H1 (cell line): ENCODE data around the gene TPSG1. TPM values are rescaled to one million over a fixed set of nuclear protein-coding genes. Genes with fewer than 3 reads are reported as not detected.
"Not testable (repeated sequence)": the region's sequence is repeated elsewhere in the genome, so short reads cannot be mapped to it uniquely, and the experiment has no call there.

Experiments used
- CTCF ChIA-PET: fragments of 300-600 bp; sonication (Branson Sonifier 250); formaldehyde crosslinking; loops from one replicate; lab custom pipeline; 2021; ENCODE audit not compliant: partially characterized antibody; lab: Charles Lee
- POLR2A ChIA-PET: fragments of 300-600 bp; sonication (Branson Sonifier 250); formaldehyde crosslinking; loops from one replicate; lab custom pipeline; 2021; ENCODE audit warnings: inconsistent platforms; ENCODE audit not compliant: partially characterized antibody; lab: Charles Lee
- DNase-seq, 2 experiments: peaks; one replicate each; pipeline versions ENCODE4 v3.0.0 to v3.0.0-alpha.2; 2010 to 2022; ENCODE audit warnings: low spot score in 2 of 2, low read depth in 1 of 2, mixed read lengths in 1 of 2
- FAIRE-seq: peaks from 2 replicates; lab custom pipeline; 2011; peaks lifted over from hg19 to GRCh38; lab: Jason Lieb, UNC
- H2AFZ ChIP-seq: 2 replicates; pipeline ENCODE4 v1.8.1; 2012; ENCODE audit warnings: low read length, inconsistent platforms
- H2AK5ac ChIP-seq: 2 replicates; pipeline ENCODE4 v1.6.1; 2013; ENCODE audit warnings: low read depth, low read length
- H2BK120ac ChIP-seq: replicated peaks from 2 replicates; pipeline ENCODE3; 2013; ENCODE audit warnings: low read depth, low read length, inconsistent platforms
- H2BK12ac ChIP-seq: 2 replicates; pipeline ENCODE4 v1.6.1; 2013; ENCODE audit warnings: low read depth, low read length
- H2BK15ac ChIP-seq: 2 replicates; pipeline ENCODE4 v1.6.1; 2013; ENCODE audit warnings: low read length
- H2BK20ac ChIP-seq: 2 replicates; pipeline ENCODE4 v1.6.1; 2013; ENCODE audit warnings: low read length
- H2BK5ac ChIP-seq: 2 replicates; pipeline ENCODE4 v1.6.1; 2013; ENCODE audit warnings: low read depth, low read length
- H3K14ac ChIP-seq: 2 replicates; pipeline ENCODE4 v1.6.1; 2013; ENCODE audit warnings: inconsistent platforms; ENCODE audit not compliant: insufficient read length
- H3K18ac ChIP-seq: 2 replicates; pipeline ENCODE4 v1.6.1; 2013; ENCODE audit warnings: low read length; ENCODE audit errors: extremely low read depth
- H3K23ac ChIP-seq: 2 replicates; pipeline ENCODE4 v1.6.1; 2013; ENCODE audit warnings: inconsistent platforms; ENCODE audit not compliant: insufficient read length
- H3K23me2 ChIP-seq: 2 replicates; pipeline ENCODE4 v1.6.1; 2013; ENCODE audit warnings: low read depth, low read length
- H3K27ac ChIP-seq: 2 replicates; pipeline ENCODE4 v1.6.1; 2011; ENCODE audit warnings: low read depth, low read length, inconsistent platforms
- H3K27me3 ChIP-seq, 4 experiments: replicated peaks in 1 of 4; 1 replicate in 1 of 4; 2 replicates in 3 of 4; pipeline versions ENCODE4 v1.6.1 to v1.8.1; 2011 to 2013; ENCODE audit warnings: low read length in 3 of 4, mild to moderate bottlenecking in 3 of 4, inconsistent platforms in 2 of 4, mixed read lengths in 2 of 4, moderate library complexity in 1 of 4; ENCODE audit not compliant: control insufficient read depth in 3 of 4, insufficient read depth in 3 of 4; ENCODE audit errors: extremely low read depth in 1 of 4
- H3K36me3 ChIP-seq, 4 experiments: 2 replicates each; pipeline versions ENCODE4 v1.6.1 to v1.8.1; 2011 to 2013; ENCODE audit warnings: mild to moderate bottlenecking in 4 of 4, low read length in 3 of 4, moderate library complexity in 2 of 4, control low read depth in 1 of 4, inconsistent platforms in 1 of 4; ENCODE audit not compliant: insufficient read depth in 4 of 4, control insufficient read depth in 2 of 4
- H3K4ac ChIP-seq: replicated peaks from 2 replicates; pipeline ENCODE3; 2013; ENCODE audit warnings: low read length, low read depth, mixed read lengths, inconsistent platforms; ENCODE audit not compliant: insufficient read length
- H3K4me1 ChIP-seq, 4 experiments: replicated peaks in 1 of 4; 1 replicate in 1 of 4; 2 replicates in 3 of 4; pipeline versions ENCODE4 v1.6.1 to v1.8.1; 2011 to 2013; ENCODE audit warnings: low read length in 3 of 4, inconsistent platforms in 2 of 4, mixed read lengths in 1 of 4; ENCODE audit not compliant: insufficient read depth in 4 of 4, control insufficient read depth in 3 of 4
- H3K4me2 ChIP-seq, 2 experiments: 2 replicates each; pipeline versions ENCODE4 v1.6.1 to v1.8.1; 2011 to 2013; ENCODE audit warnings: low read depth in 2 of 2, low read length in 2 of 2, control low read depth in 1 of 2, inconsistent platforms in 1 of 2, mild to moderate bottlenecking in 1 of 2; ENCODE audit not compliant: insufficient read depth in 1 of 2
- H3K4me3 ChIP-seq, 4 experiments: fragments of 200-600, 300-600 bp in 1 of 4; sonication (generic), shearing (Covaris generic), sonication (Bioruptor Twin) in 1 of 4; 2 replicates each; pipeline versions ENCODE4 v1.5.1 to v1.8.1; 2011 to 2016; ENCODE audit warnings: low read length in 4 of 4, low read depth in 3 of 4, control low read depth in 2 of 4, inconsistent platforms in 2 of 4, mild to moderate bottlenecking in 2 of 4, mixed read lengths in 1 of 4, moderate library complexity in 1 of 4; ENCODE audit not compliant: insufficient read depth in 2 of 4; ENCODE audit errors: extremely low read depth in 1 of 4
- H3K56ac ChIP-seq: replicated peaks from 2 replicates; pipeline ENCODE3; 2013; ENCODE audit warnings: low read depth, mild to moderate bottlenecking, mixed read lengths, low read length, inconsistent platforms; ENCODE audit not compliant: insufficient read length
- H3K79me1 ChIP-seq: 2 replicates; pipeline ENCODE4 v1.6.1; 2013; ENCODE audit warnings: low read depth, low read length, control low read depth
- H3K79me2 ChIP-seq, 2 experiments: 2 replicates each; pipeline versions ENCODE4 v1.6.1 to v1.8.1; 2012 to 2013; ENCODE audit warnings: low read length in 2 of 2, mild to moderate bottlenecking in 2 of 2, inconsistent platforms in 1 of 2; ENCODE audit not compliant: insufficient read depth in 2 of 2, control insufficient read depth in 1 of 2
- H3K9ac ChIP-seq, 4 experiments: replicated peaks in 1 of 4; 1 replicate in 1 of 4; 2 replicates in 3 of 4; pipeline versions ENCODE4 v1.6.1 to v1.8.1; 2011 to 2013; ENCODE audit warnings: low read depth in 3 of 4, low read length in 3 of 4, control low read depth in 2 of 4, mild to moderate bottlenecking in 2 of 4, moderate library complexity in 2 of 4, inconsistent platforms in 1 of 4; ENCODE audit errors: extremely low read depth in 1 of 4
- H3K9me3 ChIP-seq, 2 experiments: 2 replicates each; pipeline versions ENCODE4 v1.6.1 to v1.8.1; 2012 to 2013; ENCODE audit warnings: mild to moderate bottlenecking in 2 of 2, moderate library complexity in 2 of 2, control low read depth in 1 of 2, inconsistent platforms in 1 of 2, low read depth in 1 of 2, low read length in 1 of 2, mixed read lengths in 1 of 2; ENCODE audit not compliant: insufficient read depth in 2 of 2
- H4K20me1 ChIP-seq, 2 experiments: replicated peaks in 1 of 2; 2 replicates each; pipeline versions ENCODE3 to v1.8.1; 2011 to 2013; ENCODE audit warnings: inconsistent platforms in 2 of 2, low read length in 2 of 2, mild to moderate bottlenecking in 1 of 2; ENCODE audit not compliant: insufficient read depth in 2 of 2, control insufficient read depth in 1 of 2
- H4K5ac ChIP-seq: 2 replicates; pipeline ENCODE4 v1.6.1; 2013; ENCODE audit warnings: low read length, low read depth, mixed read lengths, inconsistent platforms; ENCODE audit not compliant: insufficient read length
- H4K8ac ChIP-seq: 2 replicates; pipeline ENCODE4 v1.8.0; 2013; ENCODE audit warnings: mild to moderate bottlenecking, moderate library complexity, low read length, inconsistent platforms; ENCODE audit not compliant: insufficient read depth; ENCODE audit errors: extremely low read depth
- H4K91ac ChIP-seq: replicated peaks from 2 replicates; pipeline ENCODE3; 2013; ENCODE audit warnings: low read length, mixed read lengths, inconsistent platforms; ENCODE audit not compliant: insufficient read length
- WGBS, 2 experiments: shearing (Covaris generic) in 1 of 2; methylation state at CpG; one replicate each; pipeline versions ENCODE4 v1.1.6 to v1.1.7; 2013 to 2015; ENCODE audit warnings: low lambda C conversion rate in 2 of 2, mixed read lengths in 2 of 2, inconsistent platforms in 1 of 2, low coverage in 1 of 2, missing lambda C conversion rate in 1 of 2; ENCODE audit not compliant: insufficient replicate concordance in 2 of 2, insufficient coverage in 1 of 2, insufficient read length in 1 of 2; ENCODE audit errors: extremely low coverage in 1 of 2, missing lambda C conversion rate in 1 of 2; 5-methylcytosine and 5-hydroxymethylcytosine counted together
- polyA plus RNA-seq, 7 experiments: library from polyadenylated mRNA; depleted of rRNA in 3 of 7; stranded (reverse) in 5 of 7; unstranded in 2 of 7; fragments of >200 nt in 5 of 7; fragments of 200-250 nt in 2 of 7; gene quantifications; 1 replicate in 5 of 7; 2 replicates in 1 of 7; 4 replicates in 1 of 7; pipeline versions ENCODE4 v1.2.1 to v1.2.3, GENCODE V29; 2011 to 2013; ENCODE audit warnings: missing spikeins in 2 of 7, mixed read lengths in 2 of 7
- total RNA-seq: library from RNA; stranded (reverse); fragmentation: NEBNext Ultra II Directional; extraction: Animal tissue kit (Norgen Biotek cat#: 25700); gene quantifications from 2 replicates; pipeline ENCODE4 v1.2.1, GENCODE V29; 2021

TPSG1 gene
- total and polyA plus RNA-seq, 2 of the 8 experiments (the other 6 are each of a cell fraction or from before 2014, with no cell fraction given) = not detected

DNA sequence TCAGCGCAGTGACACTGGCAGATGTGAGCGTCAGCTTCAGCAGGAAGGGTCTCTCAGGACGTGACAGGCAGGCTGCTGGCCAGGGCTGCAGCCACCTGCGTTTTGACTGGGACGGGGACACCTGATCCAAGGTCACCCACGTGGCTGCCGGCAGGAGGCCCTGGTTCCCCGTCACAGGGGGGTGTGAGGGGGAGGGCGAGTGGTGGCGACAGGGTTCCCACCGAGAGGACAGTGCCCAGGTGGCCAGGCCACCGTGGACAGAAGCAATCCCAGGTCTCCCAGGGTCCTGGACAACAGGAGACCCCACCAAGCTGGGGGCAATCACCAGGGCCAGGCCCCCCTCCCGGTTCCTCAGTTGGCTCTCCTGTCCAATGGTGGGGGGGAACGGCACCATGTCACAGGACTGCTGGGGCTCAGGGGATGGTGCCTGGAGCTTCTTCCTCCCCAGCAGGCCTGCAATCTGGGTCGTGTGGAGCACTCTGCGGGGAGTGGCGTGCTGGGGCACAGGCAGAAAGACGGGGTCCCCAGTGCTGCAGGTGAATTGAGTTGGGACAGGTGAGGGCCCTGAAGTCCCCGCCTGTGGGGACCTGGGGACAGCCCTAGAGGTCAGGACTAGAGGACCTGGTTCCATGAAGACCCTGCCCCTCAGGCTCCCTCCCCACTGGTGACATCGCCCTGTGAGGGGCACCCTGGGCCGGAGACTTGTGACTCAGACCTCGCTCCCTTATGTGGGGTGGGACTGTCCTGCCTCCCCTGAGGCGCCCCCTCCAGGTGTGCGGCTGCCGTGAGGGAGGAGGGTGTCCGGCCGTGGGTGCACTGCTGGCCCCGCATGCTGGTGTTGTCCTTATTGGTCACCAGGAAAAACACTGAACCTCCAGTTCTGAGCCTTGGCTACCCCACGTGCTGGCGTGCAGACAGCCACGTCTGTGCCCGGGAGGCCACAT, 19.1 kb upstream of the TPSG1 start:
- H3K79me2 ChIP-seq, H3K56ac ChIP-seq, H3K79me1 ChIP-seq, H4K20me1 ChIP-seq, H3K18ac ChIP-seq, H3K14ac ChIP-seq, POLR2A ChIA-PET, H4K5ac ChIP-seq, H2BK12ac ChIP-seq, H2BK15ac ChIP-seq, H3K4me2 ChIP-seq, H3K27ac ChIP-seq, CTCF ChIA-PET, H3K4ac ChIP-seq, H3K23ac ChIP-seq, H3K23me2 ChIP-seq, H3K9me3 ChIP-seq, H3K4me1 ChIP-seq, H3K9ac ChIP-seq, H4K8ac ChIP-seq, H3K4me3 ChIP-seq, H2AK5ac ChIP-seq, H2BK20ac ChIP-seq, H4K91ac ChIP-seq, H2BK5ac ChIP-seq, H2AFZ ChIP-seq, H3K36me3 ChIP-seq, FAIRE-seq, H2BK120ac ChIP-seq: not testable (repeated sequence)
- peak in 1 of 2 experiments; percentile 44 for DNase-seq
- WGBS, 2 experiments = 87% methylated on average over 21 of the region's 32 CpGs; no CpG with 5 or more reads in 1 of the 2 experiments
- peaks cover 0 to 11% (median 4%) of the 10 kb centered on the region in 4 experiments; a peak in 3 of 7 replicates for H3K27me3 ChIP-seq
